GM15510 (cell line): ENCODE measurements around the gene APOBEC3A.

Experiments used
- POLR2A ChIP-seq: IDR thresholded peaks from 3 replicates; pipeline ENCODE4 v1.6.1; 2011; ENCODE audit warnings: borderline replicate concordance; ENCODE audit not compliant: insufficient read length; ENCODE audit errors: extremely low read depth

Gene APOBEC3A

GRCh38 chr22:38937036-38937435 is 20.4 kb upstream of the APOBEC3A start:
- no peak for TF ChIP-seq POLR2A

GRCh38 chr22:38937541-38937940 is 19.9 kb upstream of the APOBEC3A start:
- TF ChIP-seq POLR2A = no peak

DNA sequence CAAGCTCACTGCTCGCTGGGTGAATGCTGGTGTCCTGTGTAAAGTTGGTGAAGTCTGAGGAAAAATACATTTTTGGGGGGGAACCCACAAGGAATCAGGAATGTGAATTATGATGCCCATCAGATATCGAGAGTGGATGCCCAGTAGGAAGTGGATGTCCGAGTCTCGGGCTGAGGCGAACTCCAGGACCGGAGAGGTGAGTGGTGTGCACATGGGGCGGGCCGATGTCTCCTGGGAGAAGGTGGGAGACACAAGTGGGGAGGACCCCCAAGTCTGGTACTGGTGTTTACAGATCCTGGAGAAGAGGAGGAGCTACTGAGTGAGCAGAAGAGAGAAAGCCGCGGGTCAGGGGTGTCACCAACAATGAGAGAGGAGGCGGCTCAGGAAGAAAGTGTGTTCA is 19.2 kb upstream of the APOBEC3A start:
- TF ChIP-seq POLR2A = no peak

DNA sequence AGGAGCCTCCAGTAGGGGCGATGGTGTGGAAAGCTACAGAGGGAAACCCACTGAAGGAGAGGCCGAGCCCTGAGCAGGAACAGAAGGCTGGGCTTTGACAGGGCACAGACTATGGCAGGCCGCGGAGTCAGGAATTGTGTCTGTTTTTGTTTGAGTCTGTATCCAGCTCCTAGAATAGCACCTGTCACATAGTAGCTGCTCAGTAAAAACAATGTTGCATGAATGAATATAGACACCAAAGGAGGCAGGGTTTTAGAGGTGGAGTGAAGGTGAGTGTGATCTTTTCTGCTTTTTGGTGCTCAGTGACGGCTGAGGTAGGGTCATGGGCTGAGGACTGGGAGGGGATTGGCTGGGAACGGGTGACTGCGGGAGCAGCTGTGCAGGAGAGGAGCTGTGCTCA is 18.5 kb upstream of the APOBEC3A start:
- no peak for TF ChIP-seq POLR2A

DNA sequence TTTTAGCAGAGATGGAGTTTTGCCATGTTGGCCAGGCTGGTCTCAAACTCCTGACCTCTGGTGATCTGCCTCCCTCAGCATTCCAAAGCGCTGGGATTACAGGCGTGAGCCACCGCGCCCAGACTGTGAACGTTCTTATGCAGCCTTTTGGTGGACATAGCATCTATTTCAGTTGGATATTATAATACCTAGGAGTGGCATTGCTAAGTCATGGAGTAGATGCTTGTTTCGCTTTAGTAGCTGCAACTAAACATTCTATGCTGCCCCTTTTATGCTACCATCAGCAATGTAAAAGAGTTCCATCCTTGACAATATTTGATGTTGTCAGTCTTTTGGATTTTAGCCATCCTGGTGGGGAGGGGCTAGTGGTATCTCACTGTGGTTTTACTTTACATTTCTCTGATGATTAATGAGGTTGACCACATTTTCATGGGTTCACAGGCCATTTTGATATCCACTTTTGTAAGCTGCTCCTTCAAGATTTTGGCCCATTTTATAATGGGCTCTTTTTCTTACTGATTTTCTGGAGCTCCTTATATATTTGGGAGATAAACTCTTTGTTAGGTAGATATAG is 16.5 kb upstream of the APOBEC3A start:
- TF ChIP-seq POLR2A = no peak

DNA sequence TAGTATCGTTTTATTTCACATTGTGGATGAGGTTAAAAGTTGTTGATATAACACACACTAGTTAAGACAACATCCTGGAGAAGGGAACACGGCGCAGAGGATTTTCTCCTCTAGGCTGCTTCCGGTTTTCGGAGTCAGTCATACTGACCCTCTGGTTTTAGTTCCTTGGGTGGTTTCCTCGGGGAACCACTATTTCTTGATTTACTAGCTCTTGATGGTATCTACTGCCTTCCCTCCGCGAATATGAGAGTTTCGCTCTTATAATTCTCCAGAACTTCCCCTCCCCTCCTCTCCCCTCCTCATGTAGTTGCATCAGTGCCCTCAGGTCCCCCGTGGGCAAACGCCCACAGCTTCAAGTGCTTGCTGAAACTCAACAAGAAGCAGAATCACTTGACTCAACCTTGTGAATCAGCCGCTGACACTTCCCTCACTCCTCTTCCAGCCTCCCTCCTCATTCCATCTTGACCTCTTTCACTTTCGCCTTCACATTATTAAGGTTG is 15.9 kb upstream of the APOBEC3A start:
- TF ChIP-seq POLR2A = no peak

DNA sequence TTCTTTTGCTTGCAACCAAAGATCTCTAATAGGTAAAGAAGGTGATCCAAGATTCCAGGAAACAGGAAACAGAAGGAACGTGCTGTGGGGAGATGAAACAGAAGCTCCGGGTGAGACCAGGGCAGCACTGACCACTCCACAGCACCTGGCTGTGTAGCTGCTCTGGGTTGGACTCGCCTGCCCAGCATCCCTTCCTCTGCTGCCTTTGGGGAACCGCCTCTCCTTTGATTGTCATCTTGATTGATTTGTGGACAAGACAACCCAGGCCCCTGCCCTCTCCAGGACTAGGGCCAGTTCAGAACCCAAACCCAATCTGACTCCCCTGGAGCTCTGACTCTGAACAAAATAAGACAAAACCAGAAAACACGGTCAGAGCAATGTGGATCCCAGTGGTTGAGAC is 14.7 kb upstream of the APOBEC3A start:
- no peak for TF ChIP-seq POLR2A

GRCh38 chr22:38943201-38943600 is 14.2 kb upstream of the APOBEC3A start:
- no peak for TF ChIP-seq POLR2A

GRCh38 chr22:38943882-38944281 is 13.5 kb upstream of the APOBEC3A start:
- TF ChIP-seq POLR2A = no peak

DNA sequence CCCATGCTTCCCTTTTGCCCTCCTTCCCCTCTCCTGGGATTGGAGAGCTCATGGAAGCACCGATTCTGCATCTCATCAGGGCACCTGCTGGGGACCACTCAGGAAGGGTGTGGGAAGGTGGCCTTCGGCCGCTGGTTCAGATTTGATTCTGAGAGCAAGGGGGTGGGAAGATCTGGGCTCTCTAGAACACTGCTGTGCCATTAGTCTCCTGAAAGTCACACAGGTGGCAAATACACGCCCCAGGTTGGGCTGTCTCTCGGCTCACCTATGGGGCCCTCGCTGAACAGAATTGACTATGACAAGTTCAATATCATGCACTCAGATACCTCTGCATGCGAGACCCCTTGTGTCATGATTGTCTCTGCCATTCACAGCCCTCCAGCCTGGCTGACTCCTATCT is 12.8 kb upstream of the APOBEC3A start:
- no peak for TF ChIP-seq POLR2A

GRCh38 chr22:38946771-38947170 is 10.6 kb upstream of the APOBEC3A start:
- no peak for TF ChIP-seq POLR2A

DNA sequence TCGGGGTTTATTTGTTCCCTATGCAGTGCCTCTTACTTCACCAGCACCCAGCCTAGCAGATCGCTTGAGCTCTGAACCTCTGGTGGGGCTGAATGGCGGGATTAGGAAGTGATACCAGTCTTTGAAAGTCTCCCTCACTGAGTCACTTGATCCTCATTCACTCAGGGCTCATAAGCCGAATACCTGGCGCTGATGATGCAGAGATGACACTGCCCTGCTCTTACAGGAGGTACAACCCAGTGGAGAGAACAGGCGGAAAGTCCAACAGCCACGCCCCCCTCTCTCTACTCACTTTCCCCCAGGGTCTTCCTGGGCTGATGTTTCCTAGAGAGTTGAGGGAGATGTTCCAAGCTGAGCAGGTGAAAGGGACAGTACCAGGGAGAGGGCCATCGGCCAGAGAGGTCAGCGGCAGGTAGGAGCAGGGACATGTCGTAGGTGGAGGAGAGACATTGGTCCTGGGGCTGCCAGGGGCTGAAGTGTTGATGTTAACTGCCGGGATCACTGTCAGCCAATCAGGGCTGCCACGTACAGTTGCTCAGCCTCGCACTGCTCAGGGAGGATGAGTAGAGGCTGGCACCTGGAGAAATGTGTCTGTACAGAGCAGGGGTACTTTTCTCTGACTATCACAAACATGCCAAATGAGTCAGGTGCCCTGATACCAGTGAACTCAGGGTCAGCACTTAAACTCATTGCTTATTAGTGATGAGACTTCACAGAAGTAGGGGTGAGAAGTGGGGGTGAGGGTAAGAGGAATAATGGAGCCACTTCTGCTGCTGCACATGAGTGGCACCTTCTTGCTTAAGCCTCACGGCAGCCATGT is 9.9 kb upstream of the APOBEC3A start:
- no peak for TF ChIP-seq POLR2A

GRCh38 chr22:38948181-38948940 is 9.0 kb upstream of the APOBEC3A start:
- no peak for TF ChIP-seq POLR2A

DNA sequence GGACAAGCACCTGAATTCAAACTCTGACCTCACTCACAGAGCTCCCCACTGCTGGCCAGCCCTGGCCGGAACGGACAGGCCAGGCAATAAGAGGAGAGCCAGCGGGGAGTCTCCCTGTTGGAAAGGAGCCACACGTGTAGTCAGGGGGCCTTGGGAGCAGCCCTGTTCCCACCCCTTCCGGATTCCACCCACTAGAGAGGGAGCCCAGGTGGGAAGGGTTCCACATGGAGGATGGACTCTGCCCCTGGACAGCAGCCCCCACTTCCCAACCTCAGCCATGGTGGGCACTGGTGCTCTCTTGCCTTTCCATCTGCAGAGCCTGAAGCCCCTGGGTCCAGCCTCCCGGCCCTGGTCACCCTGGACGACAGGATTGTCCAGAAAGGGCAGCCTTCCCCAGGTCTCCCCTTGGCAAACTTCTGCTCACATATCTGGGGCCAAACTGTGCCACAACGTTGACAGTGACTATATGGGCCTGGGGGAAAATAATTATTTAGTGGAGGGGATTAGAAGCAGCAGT is 7.5 kb upstream of the APOBEC3A start:
- TF ChIP-seq POLR2A = no peak

DNA sequence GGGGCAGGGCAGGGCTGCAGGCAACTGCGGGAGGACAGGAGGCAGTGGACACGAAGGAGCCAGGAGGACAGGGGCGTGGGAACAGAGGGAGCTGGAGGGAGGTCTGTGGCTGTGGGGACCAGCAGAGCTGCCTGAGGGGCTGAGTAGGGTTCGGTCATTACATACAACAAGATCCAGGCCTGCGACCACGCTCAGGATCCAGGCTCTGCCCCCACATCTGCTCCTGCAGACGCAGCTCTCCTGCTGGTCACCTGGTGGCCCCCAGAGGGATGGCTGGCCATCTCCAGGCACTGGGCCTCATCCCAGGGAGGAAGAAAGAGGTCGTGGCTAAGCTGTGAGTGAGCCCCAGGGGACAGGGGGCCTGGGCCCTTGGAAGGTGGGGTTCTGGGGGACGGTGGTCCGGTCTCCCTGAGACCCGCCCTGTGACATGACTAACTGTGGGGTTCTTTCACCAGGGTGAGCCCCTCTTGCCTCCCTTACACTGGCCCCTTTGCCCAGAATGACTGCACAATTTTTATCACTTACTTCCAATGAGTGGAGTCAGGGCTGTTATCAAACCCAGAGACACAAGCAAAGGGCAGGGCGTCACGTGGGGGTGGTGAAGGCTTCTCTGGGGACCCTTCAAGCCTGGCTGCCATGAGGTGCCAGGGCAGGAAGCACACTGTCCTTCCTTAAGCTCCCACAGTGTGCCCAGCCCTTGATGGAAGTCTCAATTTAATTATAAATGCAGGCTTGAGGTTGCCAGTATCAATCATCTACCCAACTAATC is 6.7 kb upstream of the APOBEC3A start:
- no peak for TF ChIP-seq POLR2A

- no peak for TF ChIP-seq POLR2A
These were observed 5.7 kb upstream of the APOBEC3A start for GRCh38 chr22:38951734-38952133.
